ENCODE data around the gene MLLT10.

The MLLT10 gene

DNA sequence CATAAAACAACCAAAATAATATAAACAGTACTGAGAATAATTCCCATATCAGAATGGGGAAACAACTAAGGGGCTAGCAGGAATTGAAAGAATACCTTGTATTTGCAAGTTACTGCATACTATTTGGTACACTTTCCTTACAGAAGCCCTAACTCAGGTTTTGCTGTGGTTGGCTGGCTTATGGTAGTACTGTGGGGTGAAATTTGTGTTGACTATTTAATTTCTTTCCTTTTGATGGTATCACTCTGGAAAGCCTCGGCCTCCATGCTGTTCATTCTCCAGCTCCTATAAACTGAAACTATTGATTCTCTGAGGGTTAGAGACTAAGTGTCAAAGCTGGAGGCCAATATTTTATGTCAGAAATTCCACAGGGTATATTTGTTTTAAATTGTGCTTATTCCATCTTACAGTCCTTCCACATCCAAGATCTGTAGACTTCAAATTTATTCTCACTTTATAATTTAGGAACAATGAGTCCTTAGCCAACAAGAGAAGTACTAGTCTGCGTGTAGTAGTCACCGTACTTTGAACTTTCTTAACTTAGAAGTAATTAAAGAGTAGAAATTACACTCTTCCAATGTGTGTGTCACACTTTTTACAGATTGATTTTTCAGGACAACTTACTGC is 22.0 kb upstream of the MLLT10 start:
- no peak for ATAC-seq

DNA sequence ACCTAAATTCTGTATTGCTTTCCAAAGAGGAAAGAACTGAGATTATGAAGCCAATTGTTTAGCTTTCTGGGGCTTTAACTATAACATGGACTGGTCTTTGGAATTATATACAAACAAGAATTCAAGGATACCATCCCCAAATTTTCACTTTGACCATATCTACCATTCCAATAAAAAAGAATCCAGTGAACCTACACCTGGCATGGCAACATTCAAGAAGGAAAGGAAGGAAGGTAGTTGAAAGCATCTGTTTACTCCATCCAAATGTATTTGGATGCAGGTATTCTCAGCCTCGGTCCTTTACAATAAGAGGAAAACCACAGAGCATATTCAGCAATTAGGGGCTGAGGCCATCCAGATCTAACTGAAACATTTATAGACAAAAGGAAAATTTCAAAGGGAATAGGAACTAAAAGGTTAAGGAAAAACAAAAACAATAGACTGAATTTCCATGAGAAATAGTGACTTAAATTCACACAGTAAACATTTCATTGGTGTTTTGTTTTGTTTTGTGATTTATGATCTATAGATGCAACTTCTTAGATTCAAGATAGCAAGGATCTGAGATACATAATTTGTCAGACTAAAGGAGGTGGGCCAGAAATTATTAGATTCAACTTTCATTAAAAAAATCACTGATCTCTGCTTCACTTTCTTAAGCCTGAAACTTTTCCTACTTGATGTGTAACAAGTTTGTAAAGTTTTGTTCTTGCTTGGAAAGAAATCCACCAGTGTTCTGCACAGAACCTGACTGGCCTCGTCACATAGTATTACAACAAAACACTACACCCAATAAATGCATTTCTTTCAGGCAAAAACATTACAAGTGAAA is 21.2 kb upstream of the MLLT10 start:
- TF ChIP-seq, protein P1, sequence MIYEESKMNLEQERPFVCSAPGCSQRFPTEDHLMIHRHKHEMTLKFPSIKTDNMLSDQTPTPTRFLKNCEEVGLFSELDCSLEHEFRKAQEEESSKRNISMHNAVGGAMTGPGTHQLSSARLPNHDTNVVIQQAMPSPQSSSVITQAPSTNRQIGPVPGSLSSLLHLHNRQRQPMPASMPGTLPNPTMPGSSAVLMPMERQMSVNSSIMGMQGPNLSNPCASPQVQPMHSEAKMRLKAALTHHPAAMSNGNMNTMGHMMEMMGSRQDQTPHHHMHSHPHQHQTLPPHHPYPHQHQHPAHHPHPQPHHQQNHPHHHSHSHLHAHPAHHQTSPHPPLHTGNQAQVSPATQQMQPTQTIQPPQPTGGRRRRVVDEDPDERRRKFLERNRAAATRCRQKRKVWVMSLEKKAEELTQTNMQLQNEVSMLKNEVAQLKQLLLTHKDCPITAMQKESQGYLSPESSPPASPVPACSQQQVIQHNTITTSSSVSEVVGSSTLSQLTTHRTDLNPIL (CRISPR knock-in tag; IDR thresholded peaks at IDR 0.05; ENCODE audit: low read depth): no peak
- TF ChIP-seq ZNF8 (CRISPR knock-in tag; IDR thresholded peaks at IDR 0.05) (no peak), ZNF565 (CRISPR knock-in tag; conservative IDR thresholded peaks at IDR 0.05; ENCODE audit: low read depth) (no peak), OSR1 (CRISPR knock-in tag; IDR thresholded peaks at IDR 0.05) (no peak), ZFP30 (CRISPR knock-in tag; IDR thresholded peaks at IDR 0.05) (no peak), GLIS3 (CRISPR knock-in tag; IDR thresholded peaks at IDR 0.05) (no peak), ARNTL (CRISPR knock-in tag; IDR thresholded peaks at IDR 0.05; ENCODE audit: borderline replicate concordance, low read depth) (no peak), ZFP3 (CRISPR knock-in tag; IDR thresholded peaks at IDR 0.05) (no peak), RARB (CRISPR knock-in tag; IDR thresholded peaks at IDR 0.05) (no peak)
- no peak for ATAC-seq

More for the DNA sequence above, 22.0 kb upstream of the MLLT10 start:
- TF ChIP-seq, protein P2, sequence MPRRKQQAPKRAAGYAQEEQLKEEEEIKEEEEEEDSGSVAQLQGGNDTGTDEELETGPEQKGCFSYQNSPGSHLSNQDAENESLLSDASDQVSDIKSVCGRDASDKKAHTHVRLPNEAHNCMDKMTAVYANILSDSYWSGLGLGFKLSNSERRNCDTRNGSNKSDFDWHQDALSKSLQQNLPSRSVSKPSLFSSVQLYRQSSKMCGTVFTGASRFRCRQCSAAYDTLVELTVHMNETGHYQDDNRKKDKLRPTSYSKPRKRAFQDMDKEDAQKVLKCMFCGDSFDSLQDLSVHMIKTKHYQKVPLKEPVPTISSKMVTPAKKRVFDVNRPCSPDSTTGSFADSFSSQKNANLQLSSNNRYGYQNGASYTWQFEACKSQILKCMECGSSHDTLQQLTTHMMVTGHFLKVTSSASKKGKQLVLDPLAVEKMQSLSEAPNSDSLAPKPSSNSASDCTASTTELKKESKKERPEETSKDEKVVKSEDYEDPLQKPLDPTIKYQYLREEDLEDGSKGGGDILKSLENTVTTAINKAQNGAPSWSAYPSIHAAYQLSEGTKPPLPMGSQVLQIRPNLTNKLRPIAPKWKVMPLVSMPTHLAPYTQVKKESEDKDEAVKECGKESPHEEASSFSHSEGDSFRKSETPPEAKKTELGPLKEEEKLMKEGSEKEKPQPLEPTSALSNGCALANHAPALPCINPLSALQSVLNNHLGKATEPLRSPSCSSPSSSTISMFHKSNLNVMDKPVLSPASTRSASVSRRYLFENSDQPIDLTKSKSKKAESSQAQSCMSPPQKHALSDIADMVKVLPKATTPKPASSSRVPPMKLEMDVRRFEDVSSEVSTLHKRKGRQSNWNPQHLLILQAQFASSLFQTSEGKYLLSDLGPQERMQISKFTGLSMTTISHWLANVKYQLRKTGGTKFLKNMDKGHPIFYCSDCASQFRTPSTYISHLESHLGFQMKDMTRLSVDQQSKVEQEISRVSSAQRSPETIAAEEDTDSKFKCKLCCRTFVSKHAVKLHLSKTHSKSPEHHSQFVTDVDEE (CRISPR knock-in tag; IDR thresholded peaks at IDR 0.05): no peak
- TF ChIP-seq ZFP30 (CRISPR knock-in tag; IDR thresholded peaks at IDR 0.05) (no peak), TOX (CRISPR knock-in tag; IDR thresholded peaks at IDR 0.05; ENCODE audit: borderline replicate concordance) (no peak), ISL1 (CRISPR knock-in tag; IDR thresholded peaks at IDR 0.05) (no peak), SNAI2 (CRISPR knock-in tag; IDR thresholded peaks at IDR 0.05) (no peak), ARNTL (CRISPR knock-in tag; IDR thresholded peaks at IDR 0.05; ENCODE audit: borderline replicate concordance, low read depth) (no peak)
- TF ChIP-seq, protein P3, sequence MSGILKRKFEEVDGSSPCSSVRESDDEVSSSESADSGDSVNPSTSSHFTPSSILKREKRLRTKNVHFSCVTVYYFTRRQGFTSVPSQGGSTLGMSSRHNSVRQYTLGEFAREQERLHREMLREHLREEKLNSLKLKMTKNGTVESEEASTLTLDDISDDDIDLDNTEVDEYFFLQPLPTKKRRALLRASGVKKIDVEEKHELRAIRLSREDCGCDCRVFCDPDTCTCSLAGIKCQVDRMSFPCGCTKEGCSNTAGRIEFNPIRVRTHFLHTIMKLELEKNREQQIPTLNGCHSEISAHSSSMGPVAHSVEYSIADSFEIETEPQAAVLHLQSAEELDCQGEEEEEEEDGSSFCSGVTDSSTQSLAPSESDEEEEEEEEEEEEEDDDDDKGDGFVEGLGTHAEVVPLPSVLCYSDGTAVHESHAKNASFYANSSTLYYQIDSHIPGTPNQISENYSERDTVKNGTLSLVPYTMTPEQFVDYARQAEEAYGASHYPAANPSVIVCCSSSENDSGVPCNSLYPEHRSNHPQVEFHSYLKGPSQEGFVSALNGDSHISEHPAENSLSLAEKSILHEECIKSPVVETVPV (CRISPR knock-in tag; IDR thresholded peaks at IDR 0.05): no peak

DNA sequence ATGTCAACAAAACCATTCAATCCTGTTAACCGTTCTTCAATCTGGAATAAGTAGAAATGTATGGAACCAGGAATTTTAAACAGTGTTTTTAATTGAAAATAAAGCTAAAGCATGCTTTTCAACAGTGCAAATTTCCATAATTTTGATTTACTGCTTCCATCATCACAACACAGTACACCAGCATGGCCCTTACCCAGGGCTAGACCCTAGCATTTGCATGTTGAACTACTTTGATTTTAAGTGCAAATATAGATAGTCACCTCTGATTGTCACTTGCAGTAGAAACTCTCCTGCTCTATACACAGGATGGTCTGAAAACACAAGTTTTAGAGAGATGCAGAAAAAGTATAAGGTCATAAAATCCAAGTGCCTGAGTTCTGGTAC is 20.6 kb upstream of the MLLT10 start:
- TF ChIP-seq, protein P3 (CRISPR knock-in tag; IDR thresholded peaks at IDR 0.05): no peak
- no peak for TF ChIP-seq SNAI2 (CRISPR knock-in tag; IDR thresholded peaks at IDR 0.05)
- TF ChIP-seq ZNF70 (CRISPR knock-in tag; IDR thresholded peaks at IDR 0.05): no peak
- TF ChIP-seq, protein P4, sequence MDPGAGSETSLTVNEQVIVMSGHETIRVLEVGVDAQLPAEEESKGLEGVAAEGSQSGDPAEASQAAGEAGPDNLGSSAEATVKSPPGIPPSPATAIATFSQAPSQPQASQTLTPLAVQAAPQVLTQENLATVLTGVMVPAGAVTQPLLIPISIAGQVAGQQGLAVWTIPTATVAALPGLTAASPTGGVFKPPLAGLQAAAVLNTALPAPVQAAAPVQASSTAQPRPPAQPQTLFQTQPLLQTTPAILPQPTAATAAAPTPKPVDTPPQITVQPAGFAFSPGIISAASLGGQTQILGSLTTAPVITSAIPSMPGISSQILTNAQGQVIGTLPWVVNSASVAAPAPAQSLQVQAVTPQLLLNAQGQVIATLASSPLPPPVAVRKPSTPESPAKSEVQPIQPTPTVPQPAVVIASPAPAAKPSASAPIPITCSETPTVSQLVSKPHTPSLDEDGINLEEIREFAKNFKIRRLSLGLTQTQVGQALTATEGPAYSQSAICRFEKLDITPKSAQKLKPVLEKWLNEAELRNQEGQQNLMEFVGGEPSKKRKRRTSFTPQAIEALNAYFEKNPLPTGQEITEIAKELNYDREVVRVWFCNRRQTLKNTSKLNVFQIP (CRISPR knock-in tag; IDR thresholded peaks at IDR 0.05; ENCODE audit: borderline replicate concordance, low read depth): no peak
- no peak for TF ChIP-seq PPARA (CRISPR knock-in tag; IDR thresholded peaks at IDR 0.05; ENCODE audit: borderline replicate concordance)
- TF ChIP-seq GLIS3 (CRISPR knock-in tag; IDR thresholded peaks at IDR 0.05): no peak
- no peak for TF ChIP-seq ZNF565 (CRISPR knock-in tag; conservative IDR thresholded peaks at IDR 0.05; ENCODE audit: low read depth)
- no peak for ATAC-seq
